ENCODE measurements around the gene FRMD1.

Gene FRMD1

GRCh38 chr6:168004945-168005344 lies 74.1 kb downstream of the FRMD1 start:
- TF ChIP-seq CTCF (IDR thresholded peaks at IDR 0.05; ENCODE audit: insufficient read depth, low read depth, low read length, missing control alignments), result no peak
- no peak overlapping the region for H3K4me3 ChIP-seq (ENCODE audit: low read length)
- no peak for DNase-seq (ENCODE audit: low read depth)

GRCh38 chr6:168004023-168004422 lies 75.0 kb downstream of the FRMD1 start:
- no peak for TF ChIP-seq CTCF (IDR thresholded peaks at IDR 0.05; ENCODE audit: insufficient read depth, low read depth, low read length, missing control alignments)
- no peak for DNase-seq (ENCODE audit: low read depth)
- H3K4me3 ChIP-seq (ENCODE audit: low read length), result no peak overlapping the region

Measured in epithelial cell of esophagus (primary cell).